GM12892 (cell line): ENCODE data around the gene PIK3C2G.

Experiments
- POLR2A ChIP-seq: IDR thresholded peaks from 2 replicates; pipeline ENCODE4 v1.6.1; 2011; ENCODE audit warnings: low read depth, low read length, control low read depth
- TAF1 ChIP-seq: IDR thresholded peaks from 2 replicates; pipeline ENCODE4 v1.6.1; 2011; ENCODE audit warnings: low read depth, mild to moderate bottlenecking, control low read depth, low read length, borderline replicate concordance

- TF ChIP-seq POLR2A: no peak
- TF ChIP-seq TAF1: no peak
These were observed 78.9 kb downstream of the PIK3C2G start for GRCh38 chr12:18340186-18340585.
